NCI-H82 treated with DMSO at 0.1 percent for 48 hours (cell line): ENCODE results near the gene GNA12.
"Not testable (repeated sequence)": the region's sequence is repeated elsewhere in the genome, so short reads cannot be mapped to it uniquely, and the experiment has no call there.

Experiments
- DNase-seq: peaks from one replicate; lab custom pipeline; 2025; ENCODE audit not compliant: unreplicated experiment; lab: John Stamatoyannopoulos, UW

GNA12 gene

GRCh38 chr7:2732388-2732787 is 111.7 kb downstream of the GNA12 start:
- DNase-seq: no peak

GRCh38 chr7:2730846-2731770 is 113.0 kb downstream of the GNA12 start:
- no peak for DNase-seq

GRCh38 chr7:2729893-2730716 is 114.0 kb downstream of the GNA12 start:
- DNase-seq: no peak

- no peak for DNase-seq
Observed at GRCh38 chr7:2729031-2729892, 114.8 kb downstream of the GNA12 start.

GRCh38 chr7:2728316-2729030 is 115.6 kb downstream of the GNA12 start:
- DNase-seq: no peak

GRCh38 chr7:2727206-2727605 is 116.9 kb downstream of the GNA12 start:
- DNase-seq: not testable (repeated sequence)

- DNase-seq: no peak
Observed at GRCh38 chr7:2726316-2727018, 117.6 kb downstream of the GNA12 start.

- DNase-seq: no peak
Observed at GRCh38 chr7:2725178-2726105, 118.7 kb downstream of the GNA12 start.

- DNase-seq: no peak
Observed at GRCh38 chr7:2724453-2725177, 119.5 kb downstream of the GNA12 start.

- DNase-seq: not testable (repeated sequence)
Observed at GRCh38 chr7:2724036-2724435, 120.1 kb downstream of the GNA12 start.

- DNase-seq: no peak
Observed at GRCh38 chr7:2723138-2723850, 120.8 kb downstream of the GNA12 start.

GRCh38 chr7:2722591-2722990 is 121.5 kb downstream of the GNA12 start:
- no peak for DNase-seq

GRCh38 chr7:2721842-2722241 is 122.3 kb downstream of the GNA12 start:
- no peak for DNase-seq

GRCh38 chr7:2720024-2720423 is 124.1 kb downstream of the GNA12 start:
- no peak for DNase-seq

- no peak for DNase-seq
Observed at GRCh38 chr7:2719007-2719406, 125.1 kb downstream of the GNA12 start.

GRCh38 chr7:2718296-2718965 is 125.7 kb downstream of the GNA12 start:
- DNase-seq: no peak
